Esophagus squamous epithelium (tissue), 4 donors: ENCODE data around the gene IQSEC3.

Source experiments
- CTCF ChIP-seq, 6 experiments: fragments of 450-650 bp in 4 of 6; fragments of 200-600 bp in 2 of 6; sonication (generic) in 2 of 6; IDR thresholded peaks; one replicate each; pipeline ENCODE4 v1.5.1; 2016 to 2019; ENCODE audit warnings: antibody characterized with exemption in 6 of 6, mild to moderate bottlenecking in 4 of 6, moderate library complexity in 4 of 6
- POLR2A ChIP-seq, 4 donors: fragments of 450-650 bp; IDR thresholded peaks; one replicate each; pipeline ENCODE4 v1.6.1; 2017; ENCODE audit warnings: antibody characterized with exemption in 4 of 4, mild to moderate bottlenecking in 4 of 4, moderate library complexity in 3 of 4

GRCh38 chr12:212715-213526 lies 146.4 kb downstream of the IQSEC3 start:
- TF ChIP-seq CTCF (IDR thresholded peaks at IDR 0.05) (no peak), POLR2A (IDR thresholded peaks at IDR 0.05) (no peak)
